ENCODE measurements around the gene ANTKMT. TPM values are rescaled to one million over a fixed set of nuclear protein-coding genes. Genes with fewer than 3 reads are reported as not detected.
A peak's percentile ranks its signal among the peaks of the same experiment; 100 is the strongest.

ANTKMT gene
- total RNA-seq, 1 experiment from 2014 or later, result 55.0 TPM

DNA sequence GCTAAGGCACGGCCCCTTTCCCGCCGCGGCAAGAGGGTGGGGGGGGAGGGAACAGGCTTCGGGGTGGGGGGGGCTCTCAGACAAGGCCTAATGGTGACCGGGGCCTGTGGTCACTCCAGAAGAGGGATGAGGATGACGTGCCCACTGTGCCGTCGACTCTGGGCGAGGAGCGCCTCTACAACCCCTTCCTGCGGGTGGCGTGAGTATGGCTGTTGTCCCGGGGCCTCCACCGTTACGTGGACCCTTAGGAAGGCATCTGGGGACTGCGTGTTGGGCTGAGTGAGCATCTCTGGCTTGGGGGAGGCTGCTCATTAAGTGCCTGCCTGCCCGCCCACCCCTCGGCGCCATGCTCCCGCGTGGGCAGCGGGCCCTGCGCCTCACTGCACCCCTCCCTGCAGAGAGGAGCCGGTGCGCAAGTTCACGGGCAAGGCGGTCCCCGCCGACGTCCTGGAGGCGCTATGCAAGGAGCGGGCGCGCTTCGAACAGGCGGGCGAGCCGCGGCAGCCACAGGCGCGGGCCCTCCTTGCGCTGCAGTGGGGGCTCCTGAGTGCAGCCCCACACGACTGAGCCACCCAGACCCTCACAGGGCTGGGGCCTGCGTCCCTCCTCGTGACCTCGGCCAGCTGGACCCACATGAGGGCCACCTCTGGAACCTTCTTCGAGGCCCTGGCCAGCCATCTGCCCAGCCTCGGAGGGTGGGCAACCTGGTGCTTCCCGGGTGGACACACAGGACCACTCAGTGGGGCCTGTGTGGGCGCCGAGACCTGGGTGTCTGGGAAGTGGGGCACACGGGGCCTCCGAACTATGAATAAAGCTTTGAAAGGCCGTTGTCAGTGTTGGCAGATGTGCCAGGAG is 8.2 kb downstream of the ANTKMT start:
- Histone ChIP-seq H2AFZ (no peak overlapping the region), H3K4me2 (peak overlapping the region; percentile 99), H3K36me3 (ENCODE audit: low read depth) (no peaks in the 10 kb centered on the region), H3K9me2 (ENCODE audit: insufficient read depth) (no peaks in the 10 kb centered on the region), H3K4me3 (no peak overlapping the region; the same call in 1 of the 2 replicates), H3K27ac (no peak overlapping the region), H4K20me1 (ENCODE audit: insufficient read depth) (peaks cover 4% of the 10 kb centered on the region; the same call in 1 of the 2 replicates), H3K4me1 (replicated peaks; ENCODE audit: insufficient read depth) (no peaks in the 10 kb centered on the region), H3K79me2 (ENCODE audit: low read depth) (no peaks in the 10 kb centered on the region), H3F3A (ENCODE audit: insufficient read depth, low read depth) (peaks cover 25% of the 10 kb centered on the region), H3K27me3 (ENCODE audit: insufficient read depth, low read depth) (no peaks in the 10 kb centered on the region), H3K9me3 (ENCODE audit: insufficient read depth, low read depth) (no peaks in the 10 kb centered on the region)
- ChIA-PET CTCF (no interaction called here), POLR2A (ENCODE audit: unreplicated experiment) (no interaction called here)
- intact Hi-C loops (cut with micrococcal nuclease; ENCODE audit: unreplicated experiment), result loop anchor here (1.0 kb wide), 1 partner anchor 11 kb away; the partner anchor contains the start of gene CIAO3
- no TSS peak for BruUV-seq (replicated peaks)
- TF ChIP-seq CTCF (conservative IDR thresholded peaks at IDR 0.05) (no peak), EZH2 (IDR thresholded peaks at IDR 0.05; ENCODE audit: low read depth) (no peak)
- DNase-seq, result peak in 1 of 2 experiments; percentile 29

DNA sequence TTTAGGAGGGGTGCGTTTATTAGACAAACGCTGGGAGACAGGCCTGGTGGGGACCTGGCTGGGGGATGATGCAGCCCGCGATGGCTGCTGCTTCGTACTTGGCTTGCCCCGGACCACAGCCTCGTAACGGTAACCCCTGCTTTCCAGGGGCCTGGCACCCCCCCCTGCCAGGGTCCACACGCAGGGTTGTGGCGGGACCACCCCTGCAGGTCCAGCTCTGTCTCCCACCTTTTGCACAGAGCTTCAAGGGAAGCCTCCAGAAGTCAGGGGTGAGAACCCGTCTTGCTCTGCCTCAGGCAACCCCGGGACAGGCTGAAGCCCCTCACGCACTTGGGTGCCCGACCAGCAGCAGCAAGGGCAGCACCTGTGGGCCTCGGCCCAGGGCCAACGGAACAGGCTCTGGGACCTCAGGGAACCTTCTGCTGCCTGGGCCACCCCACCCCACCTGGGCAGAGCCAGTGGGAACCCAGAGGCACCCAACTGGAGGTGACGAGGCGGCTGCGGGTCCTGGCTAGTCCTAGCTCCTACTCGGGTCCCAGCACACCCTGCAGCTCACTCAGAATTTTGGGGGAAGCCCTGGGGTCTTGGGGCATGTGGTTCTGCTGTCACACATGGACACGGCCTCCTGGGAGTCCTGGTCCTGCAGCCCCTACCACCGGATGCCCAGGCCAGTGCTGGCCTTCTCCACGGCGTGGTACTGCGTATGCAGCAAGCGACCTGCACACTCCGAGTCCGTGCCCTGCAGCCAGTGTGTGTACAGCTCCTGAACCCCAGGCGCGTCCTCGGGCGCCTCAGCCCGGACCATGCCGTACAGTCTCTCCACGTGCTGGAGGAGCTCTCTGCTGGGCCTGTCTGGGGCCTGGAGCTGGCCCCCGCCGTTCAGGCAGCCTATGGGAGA is 9.1 kb downstream of the ANTKMT start:
- Histone ChIP-seq H3K27me3 (ENCODE audit: insufficient read depth, low read depth) (no peaks in the 10 kb centered on the region), H3K4me3 (no peak overlapping the region), H3K9me2 (ENCODE audit: insufficient read depth) (no peaks in the 10 kb centered on the region), H3K27ac (no peak overlapping the region), H3K36me3 (ENCODE audit: low read depth) (no peaks in the 10 kb centered on the region), H3K9me3 (ENCODE audit: insufficient read depth, low read depth) (no peaks in the 10 kb centered on the region), H3K4me1 (replicated peaks; ENCODE audit: insufficient read depth) (no peaks in the 10 kb centered on the region), H3K4me2 (no peak overlapping the region), H3K79me2 (ENCODE audit: low read depth) (no peaks in the 10 kb centered on the region), H3F3A (ENCODE audit: insufficient read depth, low read depth) (peaks cover 24% of the 10 kb centered on the region), H2AFZ (no peak overlapping the region), H4K20me1 (ENCODE audit: insufficient read depth) (peaks cover 4% of the 10 kb centered on the region; the same call in 1 of the 2 replicates)
- peak in 1 of 2 experiments; percentile 19 for DNase-seq
- CTCF ChIA-PET, result no interaction called here
- intact Hi-C loops (cut with micrococcal nuclease; ENCODE audit: unreplicated experiment), result no loop called here
- TF ChIP-seq CTCF (conservative IDR thresholded peaks at IDR 0.05) (no peak), EZH2 (IDR thresholded peaks at IDR 0.05; ENCODE audit: low read depth) (no peak)
- BruUV-seq (replicated peaks), result no TSS peak
- POLR2A ChIA-PET (ENCODE audit: unreplicated experiment), result no interaction called here

DNA sequence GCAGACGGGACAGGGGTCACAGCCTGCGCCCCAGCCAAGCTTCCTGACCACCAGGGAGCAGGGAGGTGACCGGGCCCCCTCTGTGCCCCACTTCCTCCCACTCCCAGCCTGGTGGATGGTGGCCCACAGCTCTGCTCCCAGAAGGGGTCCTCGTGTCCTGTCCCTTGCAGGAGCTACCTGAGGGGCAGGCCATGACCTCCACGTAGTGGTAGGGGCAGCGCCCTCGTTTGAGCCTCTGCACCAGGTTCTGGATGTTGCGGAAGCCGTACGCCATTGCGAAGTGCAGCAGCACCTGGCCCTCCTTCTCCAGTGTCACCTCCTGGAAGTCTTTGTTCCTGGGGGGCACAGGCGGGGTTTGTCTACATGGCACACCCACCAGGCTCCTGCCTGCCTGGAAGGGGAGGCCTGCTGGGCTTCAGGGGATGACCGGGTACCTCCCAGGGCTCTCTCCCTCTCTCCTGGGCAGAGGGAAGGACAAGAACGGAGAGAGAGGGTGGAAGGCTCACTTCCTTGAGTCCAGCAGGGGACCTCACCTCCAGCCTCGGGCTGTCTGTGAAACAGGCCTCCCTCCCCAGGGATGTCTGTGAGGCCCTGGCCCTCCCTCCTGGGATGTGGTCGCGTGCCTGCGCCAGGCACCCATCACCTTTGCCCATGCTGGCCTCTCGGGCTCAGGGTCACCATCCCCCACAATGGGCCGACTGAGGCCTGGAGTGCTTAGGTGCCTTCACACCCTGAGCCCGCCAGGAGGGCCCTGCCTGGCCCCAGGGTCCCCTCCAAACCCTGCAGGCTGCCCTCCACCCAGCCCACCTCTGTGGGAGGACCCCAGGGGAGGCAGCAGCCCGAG is 9.9 kb downstream of the ANTKMT start:
- no peak overlapping the region for H3K27ac ChIP-seq
- H3K9me3 ChIP-seq (ENCODE audit: insufficient read depth, low read depth), result no peaks in the 10 kb centered on the region
- H3K79me2 ChIP-seq (ENCODE audit: low read depth), result no peaks in the 10 kb centered on the region
- H2AFZ ChIP-seq, result no peak overlapping the region
- H3K4me1 ChIP-seq (replicated peaks; ENCODE audit: insufficient read depth), result no peaks in the 10 kb centered on the region
- no peak overlapping the region for H3K4me2 ChIP-seq
- no TSS peak for BruUV-seq (replicated peaks)
- no peak overlapping the region for H3K4me3 ChIP-seq
- POLR2A ChIA-PET (ENCODE audit: unreplicated experiment), result no interaction called here
- peaks cover 15% of the 10 kb centered on the region for H3F3A ChIP-seq (ENCODE audit: insufficient read depth, low read depth)
- no peaks in the 10 kb centered on the region for H3K36me3 ChIP-seq (ENCODE audit: low read depth)
- DNase-seq, result peak in 1 of 2 experiments; percentile 30
- CTCF ChIA-PET, result no interaction called here
- no peaks in the 10 kb centered on the region for H3K27me3 ChIP-seq (ENCODE audit: insufficient read depth, low read depth)
- peaks cover 4% of the 10 kb centered on the region; the same call in 1 of the 2 replicates for H4K20me1 ChIP-seq (ENCODE audit: insufficient read depth)
- intact Hi-C loops (cut with micrococcal nuclease; ENCODE audit: unreplicated experiment), result no loop called here
- no peaks in the 10 kb centered on the region for H3K9me2 ChIP-seq (ENCODE audit: insufficient read depth)
- TF ChIP-seq EZH2 (IDR thresholded peaks at IDR 0.05; ENCODE audit: low read depth) (no peak), CTCF (conservative IDR thresholded peaks at IDR 0.05) (no peak)

Measured in PC-9 (cell line).